Vagina (tissue), 2 donors: Measurements from ENCODE around the gene HTRA3.

Source experiments
- CTCF ChIP-seq, 3 experiments: fragments of 450-650 bp in 2 of 3; fragments of 200-600 bp in 1 of 3; sonication (generic) in 1 of 3; IDR thresholded peaks; one replicate each; pipeline ENCODE4 v1.5.1; 2017 to 2019; ENCODE audit warnings: antibody characterized with exemption in 3 of 3, mild to moderate bottlenecking in 2 of 3, moderate library complexity in 2 of 3
- POLR2A ChIP-seq, 2 donors: fragments of 450-650 bp; IDR thresholded peaks; one replicate each; pipeline ENCODE4 v1.6.1; 2017; ENCODE audit warnings: antibody characterized with exemption in 2 of 2, mild to moderate bottlenecking in 2 of 2, moderate library complexity in 2 of 2
- POLR2AphosphoS5 ChIP-seq, 2 donors: sonication (generic); formaldehyde crosslinking; IDR thresholded peaks; one replicate each; pipeline ENCODE4 v1.9.0; 2017; ENCODE audit warnings: antibody characterized with exemption in 2 of 2, mild to moderate bottlenecking in 2 of 2, low read depth in 1 of 2; ENCODE audit not compliant: insufficient read depth in 1 of 2

GRCh38 chr4:8307121-8307520, 37.6 kb downstream of the HTRA3 start:
- TF ChIP-seq POLR2A (IDR thresholded peaks at IDR 0.05) (no peak), CTCF (IDR thresholded peaks at IDR 0.05) (no peak), POLR2AphosphoS5 (IDR thresholded peaks at IDR 0.05; ENCODE audit: insufficient read depth in 1 of 2, low read depth in 1 of 2) (no peak)
